Stimulated activated CD8-positive, alpha-beta memory T cell treated with anti-CD3 and anti-CD28 coated beads, Interleukin-7, amount 100 ng/mL, for 1 hour (primary cell): Measurements from ENCODE around the gene FAM32A.

Experiments
- DNase-seq, 2 donors: peaks; one replicate each; pipeline ENCODE4 v3.0.0-alpha.2; 2020; ENCODE audit warnings: low read depth in 2 of 2

FAM32A gene

GRCh38 chr19:16202320-16203255, 17.4 kb downstream of the FAM32A start:
- no peak for DNase-seq

- DNase-seq, result no peak
Measured at GRCh38 chr19:16203256-16204004, 18.2 kb downstream of the FAM32A start.

GRCh38 chr19:16204005-16204294, 18.7 kb downstream of the FAM32A start:
- DNase-seq, result no peak

GRCh38 chr19:16205205-16206045, 20.2 kb downstream of the FAM32A start:
- DNase-seq, result no peak

DNA sequence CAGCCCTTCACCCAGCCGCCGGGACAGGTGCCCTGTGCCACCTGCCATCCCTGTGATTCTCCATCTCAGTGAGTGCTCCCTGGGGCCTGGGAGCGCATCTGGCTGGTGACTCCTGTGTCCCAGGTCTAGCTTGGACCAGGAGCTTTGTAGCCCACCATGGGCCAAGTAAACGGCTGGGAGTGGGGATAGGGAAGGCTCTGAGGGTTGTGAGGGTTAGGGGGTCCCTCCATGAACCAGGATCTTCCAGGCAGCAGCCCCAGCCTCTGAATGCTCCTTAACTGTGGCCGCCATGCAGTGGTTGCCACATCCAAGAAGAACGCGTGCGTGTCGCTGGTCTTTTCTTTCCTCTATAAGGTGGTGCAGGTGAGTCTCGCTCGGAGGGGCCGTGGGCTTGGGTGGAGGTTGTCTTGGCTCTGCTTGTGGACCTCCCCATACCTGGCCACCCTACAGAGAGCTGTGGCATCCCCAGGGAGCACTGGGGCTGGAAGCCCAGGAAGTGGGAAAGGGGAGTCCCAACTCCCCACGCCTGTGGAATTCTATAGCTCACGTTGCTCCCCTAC, 20.9 kb downstream of the FAM32A start:
- DNase-seq, result no peak

- no peak for DNase-seq
Measured at GRCh38 chr19:16206637-16207036, 21.4 kb downstream of the FAM32A start.

- DNase-seq, result no peak
Measured at GRCh38 chr19:16207063-16207462, 21.9 kb downstream of the FAM32A start.

- no peak for DNase-seq
Measured at GRCh38 chr19:16207490-16208025, 22.3 kb downstream of the FAM32A start.

- DNase-seq, result no peak
Measured at GRCh38 chr19:16208064-16208759, 23.0 kb downstream of the FAM32A start.

DNA sequence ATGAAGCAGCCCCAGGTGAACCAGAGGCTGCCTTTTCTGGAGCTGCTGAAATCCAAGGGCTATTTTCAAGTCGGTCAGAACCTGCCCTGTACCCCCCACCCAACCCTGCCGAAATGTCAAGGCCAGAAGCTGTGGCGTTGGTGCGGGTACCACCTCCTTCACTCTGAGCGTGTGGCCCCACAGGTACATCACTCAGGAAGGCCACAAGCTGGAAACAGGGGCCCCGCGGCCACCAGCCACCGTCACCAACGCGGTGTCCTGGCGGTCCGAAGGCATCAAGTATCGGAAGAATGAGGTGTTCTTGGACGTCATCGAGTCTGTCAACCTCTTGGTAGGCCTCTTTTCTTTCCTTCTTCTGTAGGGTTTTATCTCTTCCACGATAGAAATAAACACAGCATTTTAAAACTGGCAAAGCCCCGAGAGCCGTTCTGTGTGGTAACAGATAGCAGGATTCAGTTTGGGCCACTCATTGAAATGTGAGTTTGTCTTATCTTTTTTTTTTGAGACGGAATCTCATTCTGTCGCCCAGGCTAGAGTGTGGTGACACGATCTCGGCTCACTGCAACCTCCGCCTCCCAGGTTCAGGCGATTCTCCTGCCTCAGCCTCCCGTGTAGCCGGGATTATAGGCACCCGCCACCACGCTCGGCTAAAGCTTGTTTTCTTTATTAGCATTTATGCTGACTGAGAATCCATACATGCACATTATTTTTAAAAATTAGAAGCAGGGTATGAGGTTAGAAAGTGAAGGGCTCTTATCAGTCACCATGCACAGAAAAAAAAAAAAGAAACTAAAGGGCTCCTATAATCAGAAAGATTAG, 23.8 kb downstream of the FAM32A start:
- DNase-seq, result no peak

DNA sequence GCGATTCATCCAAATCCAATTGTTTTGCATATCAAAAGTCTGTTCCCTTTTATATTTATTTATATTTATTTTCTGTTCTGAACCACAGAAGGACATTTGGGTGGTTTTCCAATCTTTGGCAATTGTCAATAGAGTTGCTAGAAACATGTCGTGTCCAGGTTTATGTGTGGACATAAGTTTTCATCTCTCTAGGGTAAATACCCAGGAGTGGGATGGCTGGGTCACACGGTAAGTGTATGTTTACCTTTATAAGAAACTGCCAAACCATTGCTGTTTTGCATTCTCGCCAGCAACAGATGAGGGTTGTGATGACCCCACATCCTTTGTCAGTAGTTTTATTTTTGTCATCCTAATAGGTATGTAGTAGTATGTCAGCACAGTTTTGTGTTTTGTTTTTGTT, 25.0 kb downstream of the FAM32A start:
- DNase-seq, result no peak

- DNase-seq, result no peak
Measured at GRCh38 chr19:16213076-16213475, 27.9 kb downstream of the FAM32A start.

- no peak for DNase-seq
Measured at GRCh38 chr19:16216744-16217670, 31.8 kb downstream of the FAM32A start.

GRCh38 chr19:16217716-16218451, 32.7 kb downstream of the FAM32A start:
- no peak for DNase-seq

DNA sequence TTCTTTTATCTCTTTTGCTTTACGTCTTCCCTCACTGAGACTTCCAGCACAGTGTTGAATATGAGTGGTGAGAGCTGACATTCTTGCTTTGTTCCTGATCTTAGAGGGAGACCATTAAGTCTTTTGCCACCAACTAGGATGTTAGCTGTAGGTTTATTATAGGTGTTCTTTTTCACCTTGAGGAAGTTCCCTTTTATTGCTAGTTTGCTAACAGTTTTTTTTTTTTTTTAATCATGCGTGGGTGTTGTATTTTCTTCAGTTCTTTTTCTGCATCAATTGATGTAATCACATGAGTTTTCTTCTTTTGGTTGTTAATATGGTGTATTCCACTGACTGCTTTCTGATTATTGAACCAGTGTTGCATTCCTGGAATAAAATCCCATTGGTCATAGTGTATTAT, 33.6 kb downstream of the FAM32A start:
- DNase-seq, result no peak

GRCh38 chr19:16222806-16223205, 37.6 kb downstream of the FAM32A start:
- DNase-seq, result no peak

- no peak for DNase-seq
Measured at GRCh38 chr19:16223746-16224145, 38.5 kb downstream of the FAM32A start.

DNA sequence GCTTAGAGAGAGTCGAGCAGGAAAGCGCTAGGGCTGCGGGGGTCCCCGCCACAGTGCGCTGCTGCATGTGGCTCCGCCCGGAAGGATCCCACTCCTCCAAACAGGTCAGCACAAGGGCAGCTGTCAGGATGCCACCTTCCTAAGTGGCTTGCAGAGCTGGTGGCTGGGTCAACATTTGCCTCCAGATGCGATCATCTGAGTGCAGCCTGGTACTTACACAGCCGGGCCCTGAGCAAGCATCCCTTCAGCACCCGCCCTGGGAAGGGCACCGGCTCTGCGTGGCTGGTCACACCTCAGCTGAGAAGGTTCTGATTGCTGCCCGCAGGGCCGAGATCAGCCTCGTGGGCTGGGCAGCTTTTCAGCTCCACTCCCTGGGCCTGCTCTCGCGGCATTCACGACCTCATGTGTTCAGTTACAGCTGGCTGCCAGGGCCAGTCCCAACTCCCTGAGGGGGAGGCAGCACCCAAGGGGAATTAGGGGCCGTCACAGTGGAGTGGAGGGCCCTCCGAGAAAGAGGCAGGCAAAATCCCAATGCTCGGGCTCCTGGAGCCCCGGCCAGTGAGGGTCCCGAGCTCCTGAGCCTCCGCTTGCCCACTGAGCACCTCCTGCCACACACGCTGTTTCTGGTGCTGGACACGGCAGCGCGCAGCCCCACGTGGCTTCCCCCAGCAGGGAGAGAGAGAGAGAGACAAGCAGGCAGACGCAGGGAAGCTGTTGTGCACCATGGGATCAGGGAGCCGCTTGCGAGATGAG, 39.3 kb downstream of the FAM32A start:
- no peak for DNase-seq
